GM21825 (cell line): ENCODE measurements around the gene PTPRZ1.

ENCODE experiments used
- ATAC-seq: cut with Tn5 transposase; IDR thresholded peaks from one replicate; pipeline ENCODE4 v1.9.1; 2021; ENCODE audit warnings: mild to moderate bottlenecking, moderate library complexity; ENCODE audit not compliant: unreplicated experiment

PTPRZ1 gene

DNA sequence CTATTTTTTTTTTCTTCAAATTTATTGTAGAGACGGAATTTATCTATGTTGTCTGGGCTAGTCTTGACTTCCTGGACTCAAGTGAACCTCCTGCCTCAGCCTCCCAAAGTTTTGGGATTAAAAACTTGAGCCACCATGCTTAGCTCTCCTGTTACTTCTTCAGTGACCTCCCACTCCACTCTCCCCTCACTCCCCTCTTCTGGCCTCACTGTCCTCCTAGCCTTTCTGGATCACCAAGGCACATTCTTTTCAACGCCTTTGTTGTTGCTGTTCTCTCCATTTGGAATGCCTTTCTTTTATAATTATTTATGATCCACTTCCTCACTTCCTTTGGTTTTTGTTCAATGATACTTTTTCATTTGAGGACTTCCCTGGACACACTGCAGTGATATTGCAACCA, 17.9 kb downstream of the PTPRZ1 start:
- ATAC-seq = no peak

DNA sequence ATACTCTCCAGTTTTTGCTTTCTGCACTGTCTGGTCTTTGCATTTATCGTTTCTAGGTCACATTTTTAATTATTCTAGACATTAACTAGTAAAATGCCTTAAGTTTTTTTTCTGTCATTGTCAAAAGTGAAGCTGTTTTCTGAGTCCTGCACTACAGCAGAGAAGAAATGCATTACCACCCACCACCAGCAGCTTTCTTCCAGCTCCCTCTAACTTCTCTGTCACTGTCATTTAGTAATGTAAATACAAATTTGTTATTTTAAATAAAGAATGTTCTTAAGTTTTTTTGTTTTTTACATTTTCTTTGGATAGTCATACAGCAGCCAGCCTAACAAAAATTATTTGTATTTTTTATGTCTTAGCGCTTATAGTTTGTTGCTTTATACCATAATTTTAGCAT, 18.8 kb downstream of the PTPRZ1 start:
- no peak for ATAC-seq

DNA sequence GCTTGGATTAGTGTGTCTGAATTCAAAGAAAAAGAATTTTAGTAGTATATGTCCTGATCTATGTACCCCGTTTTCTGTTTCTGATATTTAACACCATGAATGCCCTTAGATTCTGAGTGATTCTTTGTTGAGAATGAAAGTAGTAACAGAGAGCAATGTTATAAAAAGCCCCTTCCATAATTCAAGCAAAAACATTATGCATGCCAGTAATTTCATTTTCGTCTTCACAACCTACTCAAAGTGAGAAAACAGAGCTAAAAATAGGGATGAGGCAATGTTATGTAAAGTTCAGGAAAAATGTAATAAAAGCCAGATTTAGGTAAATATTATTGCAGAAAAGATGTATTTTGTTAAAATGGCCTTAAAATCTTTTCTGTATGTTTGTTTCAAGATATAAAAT, 28.1 kb downstream of the PTPRZ1 start:
- ATAC-seq = peak; percentile 76

DNA sequence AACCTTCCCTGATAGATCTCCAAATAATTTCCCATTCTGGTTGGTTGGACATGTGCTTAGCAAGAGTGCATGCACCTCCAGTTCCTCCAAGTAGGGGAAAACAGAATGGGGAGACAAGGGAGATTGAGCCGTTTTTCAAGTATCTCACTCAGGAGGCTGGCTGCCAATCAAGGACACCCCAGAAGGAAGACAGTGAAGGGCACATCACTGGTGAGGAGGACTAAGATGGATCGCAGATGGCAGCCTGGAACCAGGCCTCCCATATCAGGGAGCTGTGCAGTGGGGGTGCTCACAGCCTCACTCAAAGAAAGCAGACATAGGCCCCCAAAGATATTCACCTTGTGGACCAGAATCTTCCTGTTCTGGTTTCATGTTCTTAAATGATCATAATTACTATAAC, 31.2 kb downstream of the PTPRZ1 start:
- ATAC-seq = no peak

DNA sequence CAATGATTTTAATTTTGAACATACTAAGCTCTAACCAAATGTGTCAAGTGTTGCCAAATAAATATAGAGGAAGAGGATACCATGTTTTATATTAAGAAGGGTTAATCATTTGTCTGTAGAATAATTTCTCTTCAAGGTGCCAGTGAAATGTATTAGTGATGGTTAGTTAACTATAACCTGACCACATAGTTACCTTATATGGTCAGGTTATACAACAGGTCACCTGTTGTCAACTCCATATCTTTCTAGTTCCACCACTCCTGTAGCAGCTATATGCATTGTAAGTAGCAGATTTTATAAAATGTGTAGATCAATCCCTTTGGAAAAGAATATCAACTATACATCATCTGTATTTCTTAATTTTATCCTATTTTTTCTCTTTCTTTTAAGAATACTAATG, 35.1 kb downstream of the PTPRZ1 start:
- ATAC-seq = no peak

DNA sequence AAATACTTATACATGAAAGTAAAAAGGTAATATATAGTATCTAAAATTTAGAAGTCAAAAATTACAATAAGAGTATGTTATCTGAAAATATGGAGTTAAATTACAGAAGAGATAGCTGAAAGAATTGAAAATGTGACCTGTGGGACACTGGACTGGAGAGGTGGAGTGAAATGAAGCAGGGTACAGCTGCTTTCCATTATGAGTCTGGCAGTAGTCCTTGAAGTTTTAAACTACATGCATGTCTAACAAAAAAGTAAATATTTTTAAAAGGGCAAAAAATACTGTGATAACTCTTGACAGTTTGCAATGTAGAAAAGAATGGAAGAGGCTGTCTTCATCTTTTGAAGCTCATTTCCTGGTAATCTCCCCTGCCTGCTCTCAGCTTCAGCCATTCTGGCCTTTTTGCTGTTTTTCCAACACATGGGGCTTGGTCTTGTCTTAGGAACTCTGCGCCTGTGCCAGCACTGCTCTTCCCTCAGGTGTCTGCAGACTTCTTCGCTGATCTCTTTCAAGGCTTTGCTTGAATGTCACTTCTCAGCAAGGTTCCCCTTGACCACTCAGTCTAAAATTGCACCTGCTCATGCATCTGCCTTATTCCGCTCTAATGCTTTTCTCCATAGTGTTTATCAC, 36.9 kb downstream of the PTPRZ1 start:
- no peak for ATAC-seq

DNA sequence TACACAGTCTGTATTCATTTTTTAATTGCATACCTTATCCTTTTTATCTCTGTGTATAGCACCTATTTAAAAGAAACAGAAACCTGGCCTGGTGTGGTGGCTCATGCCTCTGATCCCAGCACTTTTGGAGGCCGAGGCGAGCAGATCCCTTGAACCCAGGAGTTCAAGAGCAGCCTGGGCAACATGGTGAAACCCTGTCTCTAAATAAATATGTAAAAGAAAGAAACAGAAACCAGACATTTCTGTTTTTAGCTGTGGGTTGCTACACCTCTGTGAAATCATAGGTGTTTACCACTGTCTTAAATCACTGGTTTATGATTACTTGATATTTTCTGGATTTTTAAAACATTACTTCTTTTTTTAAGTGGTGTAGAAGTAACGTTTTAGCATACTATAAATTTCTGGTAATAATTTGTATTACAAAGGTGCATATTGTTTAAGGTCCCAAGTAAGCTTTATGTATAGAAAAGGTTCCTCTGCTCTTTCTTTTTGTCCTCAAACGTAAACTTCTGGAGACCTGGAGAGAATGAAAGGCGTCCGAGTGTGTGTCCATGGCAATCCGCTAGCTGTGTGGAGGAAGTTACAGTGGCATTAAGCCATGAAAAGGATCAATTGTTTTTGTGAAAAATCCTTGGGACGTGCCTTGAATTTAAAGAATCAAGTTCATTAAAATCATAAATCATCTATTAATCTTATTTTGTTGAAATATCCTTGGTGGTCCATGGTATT, 41.1 kb downstream of the PTPRZ1 start:
- ATAC-seq = no peak

DNA sequence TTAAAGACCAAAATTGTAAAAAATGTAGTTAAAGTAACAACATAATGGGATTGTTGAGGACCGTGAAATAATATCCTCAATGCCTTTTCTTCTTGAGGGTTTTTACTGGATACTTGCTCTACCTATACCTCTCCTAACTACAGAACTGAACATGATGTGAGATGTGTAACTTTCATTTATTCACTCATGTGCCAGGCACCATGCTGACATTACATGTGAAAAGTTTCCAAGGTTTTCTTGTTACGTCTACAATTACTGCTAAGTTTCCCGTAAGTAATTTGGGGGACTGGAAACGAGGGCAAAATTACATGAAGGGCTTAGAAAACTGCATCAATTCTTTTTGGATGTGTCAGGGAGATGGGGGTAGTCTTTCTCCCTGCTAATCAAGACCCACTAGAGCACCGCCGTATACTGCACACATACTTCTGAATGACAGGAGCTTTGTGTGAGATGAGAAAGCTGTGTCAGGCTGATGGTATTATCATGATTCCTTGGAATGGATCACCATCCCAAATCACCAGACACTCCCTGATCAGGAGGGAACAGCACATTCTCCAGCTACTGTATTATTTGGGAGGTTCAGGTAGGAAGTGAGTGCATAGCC, 41.8 kb downstream of the PTPRZ1 start:
- ATAC-seq = no peak

DNA sequence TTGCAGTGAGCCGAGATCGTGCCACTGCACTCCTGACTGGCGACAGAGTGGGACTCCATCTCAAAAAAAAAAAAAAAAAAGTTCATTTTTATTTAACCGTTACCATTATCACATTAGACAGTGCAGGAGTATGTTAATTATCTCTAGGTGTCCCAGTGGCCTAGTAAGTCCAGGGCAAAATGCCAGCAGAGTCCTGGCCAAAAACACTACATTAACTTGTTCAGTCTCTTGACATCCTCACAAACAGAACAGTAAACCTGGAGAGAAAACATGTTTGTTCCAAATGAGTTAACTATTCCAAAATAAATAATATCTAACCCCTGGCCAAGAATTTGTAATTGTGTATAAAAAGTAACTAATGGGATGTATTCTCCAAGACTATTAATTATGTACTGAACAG, 43.2 kb downstream of the PTPRZ1 start:
- no peak for ATAC-seq

DNA sequence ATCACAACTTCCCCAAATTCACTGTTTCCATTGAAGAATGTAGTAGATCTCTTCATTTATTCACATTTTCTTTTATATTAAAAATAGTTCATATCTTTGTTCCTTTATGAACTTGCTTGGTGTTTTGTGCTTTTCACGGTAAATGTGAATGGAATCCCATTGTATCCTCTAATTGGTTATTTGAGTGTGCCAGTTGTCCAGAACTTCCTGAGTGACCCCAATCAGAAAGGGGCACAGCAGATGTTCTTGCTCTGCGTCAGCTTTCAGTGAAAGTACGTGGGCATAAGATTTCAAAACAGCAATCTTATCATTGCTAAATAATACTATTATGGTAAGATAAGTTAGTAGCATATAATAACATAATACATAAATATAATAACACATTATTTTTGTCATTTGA, 47.0 kb downstream of the PTPRZ1 start:
- no peak for ATAC-seq

DNA sequence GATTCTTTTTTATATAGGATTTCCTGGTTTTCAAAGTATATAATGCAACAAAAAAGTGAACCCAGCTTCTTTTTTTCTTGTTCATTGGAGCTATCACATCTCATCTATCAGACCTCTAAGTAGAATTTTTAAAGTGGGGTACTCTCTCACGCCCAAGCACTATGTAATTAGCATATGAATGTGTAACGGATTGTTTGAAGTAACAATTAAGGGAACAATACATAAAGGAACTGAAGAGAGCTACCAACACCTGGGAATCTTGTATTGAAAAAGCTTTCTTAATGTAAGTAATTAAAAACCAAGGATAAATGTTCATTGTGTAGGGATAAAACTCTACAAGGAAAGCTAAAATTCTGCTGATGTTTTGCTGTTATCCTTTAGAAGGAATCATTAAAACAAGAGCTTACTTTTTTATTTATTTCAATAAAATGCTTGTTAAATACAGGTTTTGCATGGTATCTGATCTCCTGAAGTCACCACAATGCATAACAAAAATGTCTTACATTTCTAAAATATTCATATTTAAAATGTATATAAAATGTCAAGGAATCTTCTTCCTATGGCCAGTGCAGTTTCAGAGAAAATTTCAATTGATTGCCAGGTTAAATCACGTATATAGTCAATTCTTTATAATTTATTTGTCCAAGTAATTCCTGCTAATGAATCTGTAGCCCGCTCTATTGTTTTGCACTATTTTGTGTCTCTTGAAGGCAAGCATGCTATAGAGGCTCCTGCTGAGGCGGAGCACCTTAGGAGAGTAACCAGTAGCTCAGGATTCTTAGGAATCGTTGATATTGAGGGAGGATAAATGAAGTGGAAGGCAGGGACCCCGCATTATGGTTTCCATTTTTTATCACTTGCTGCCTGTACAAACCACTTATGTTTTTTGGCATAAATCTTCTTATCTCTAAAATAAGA, 51.6 kb downstream of the PTPRZ1 start:
- no peak for ATAC-seq

DNA sequence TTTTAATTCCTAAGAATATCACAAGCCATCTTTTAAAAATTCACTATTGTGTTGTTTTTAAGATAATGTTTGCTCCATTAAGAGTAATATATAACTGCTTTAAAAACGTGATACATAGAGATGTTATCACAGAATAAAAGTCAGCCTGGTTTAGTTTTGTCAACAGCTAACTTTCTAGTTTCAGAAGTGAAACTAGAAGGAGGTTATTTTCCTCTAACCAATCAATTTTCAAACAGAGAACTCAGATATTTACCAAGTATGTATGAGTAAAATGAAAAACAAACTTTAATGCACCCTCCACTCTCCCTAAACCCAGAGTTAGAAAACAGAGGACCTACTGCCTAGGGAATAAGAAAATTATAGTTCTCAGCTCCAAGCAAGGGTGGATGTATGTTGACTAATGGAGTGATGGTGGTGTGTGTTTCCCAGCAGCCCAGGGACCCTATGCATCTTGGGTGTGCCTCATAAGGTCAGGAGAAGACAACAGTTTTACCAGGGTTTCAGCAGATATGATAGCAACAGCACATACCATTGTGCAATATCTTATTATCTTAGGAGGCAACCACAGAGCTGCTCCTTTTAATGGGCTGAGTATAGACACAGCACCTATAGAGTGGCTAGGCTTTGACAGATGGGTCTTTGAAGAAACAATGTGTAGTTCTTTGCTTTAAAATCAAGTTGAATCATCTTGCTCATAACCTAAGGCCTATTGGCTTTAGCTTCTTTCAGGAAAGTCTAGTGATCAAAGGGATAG, 58.4 kb downstream of the PTPRZ1 start:
- ATAC-seq = no peak

DNA sequence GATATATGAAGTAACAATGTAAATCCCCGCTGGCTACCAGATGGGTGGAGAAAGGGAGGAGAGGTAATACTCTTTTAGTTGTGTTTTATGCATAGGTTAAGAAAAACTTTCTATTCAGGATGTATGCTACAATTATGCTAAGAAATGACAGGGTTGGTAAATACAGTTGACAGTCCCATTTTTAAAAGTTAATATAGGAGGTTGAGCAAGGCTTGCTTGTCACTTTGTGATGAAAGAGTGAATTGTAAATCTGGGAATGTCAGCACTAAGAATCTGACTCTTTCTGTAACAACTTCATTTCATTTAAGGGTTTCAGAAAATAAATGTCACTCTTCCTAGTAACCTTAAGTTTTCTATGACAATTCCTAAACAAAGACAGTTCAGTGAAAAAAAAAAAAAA, 59.8 kb downstream of the PTPRZ1 start:
- no peak for ATAC-seq

DNA sequence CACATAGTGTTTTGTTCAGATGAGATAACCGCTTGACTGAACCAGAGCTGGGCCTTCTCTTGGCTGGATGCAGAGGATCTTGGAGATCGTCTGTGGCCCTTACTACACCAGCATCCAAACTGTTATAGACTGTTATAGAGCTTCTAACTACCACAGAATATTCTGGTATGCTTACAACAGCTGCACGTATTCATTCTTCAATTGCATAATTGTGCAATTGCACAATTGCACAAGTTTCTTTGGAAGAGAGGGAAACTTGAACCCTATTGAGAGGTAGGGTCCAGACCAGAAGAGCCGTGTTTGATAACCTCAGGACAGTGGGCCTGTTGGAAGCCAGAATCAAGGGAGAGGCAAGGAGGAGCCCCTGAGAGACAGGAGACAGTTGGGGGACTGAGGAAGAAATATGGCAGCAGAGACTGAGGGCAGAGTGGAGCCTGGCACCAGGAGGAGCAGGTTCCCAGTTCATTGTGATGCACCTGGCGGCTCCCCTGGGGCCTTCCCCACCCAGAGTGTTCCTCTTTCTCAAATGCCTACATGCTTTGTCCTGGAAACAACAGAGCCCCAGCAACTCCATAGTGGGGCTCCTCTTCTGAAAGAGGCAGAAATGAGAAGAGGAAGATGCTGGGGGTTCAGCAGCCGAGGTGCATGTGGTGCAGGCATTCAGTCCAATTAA, 64.1 kb downstream of the PTPRZ1 start:
- ATAC-seq = no peak

DNA sequence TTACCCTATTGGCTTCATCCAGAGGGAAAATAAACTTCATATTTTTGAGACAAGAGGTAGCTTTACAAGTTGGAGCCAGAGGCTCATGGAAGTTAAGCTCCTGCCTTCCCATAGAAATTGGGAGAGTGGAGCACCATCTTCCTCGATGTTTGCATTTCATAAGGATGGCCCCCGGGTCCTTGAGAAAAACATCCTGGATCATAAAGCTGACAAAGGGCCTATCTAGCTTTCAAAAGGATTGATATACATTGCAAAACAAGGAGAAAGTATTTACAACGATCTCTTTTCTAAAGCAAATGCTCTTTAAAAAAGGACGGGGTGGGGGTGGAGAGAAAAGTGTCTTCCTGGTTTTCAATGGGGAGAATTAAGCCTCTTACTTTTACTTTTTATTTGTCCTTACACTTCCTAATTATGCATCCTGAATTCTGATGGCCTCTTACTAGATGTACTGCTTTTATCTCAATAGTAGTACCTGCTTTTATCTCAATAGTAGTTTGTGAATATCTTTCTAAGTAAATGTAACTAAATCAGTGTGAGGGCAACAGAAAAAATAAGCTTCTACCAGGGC, 65.6 kb downstream of the PTPRZ1 start:
- ATAC-seq = no peak

DNA sequence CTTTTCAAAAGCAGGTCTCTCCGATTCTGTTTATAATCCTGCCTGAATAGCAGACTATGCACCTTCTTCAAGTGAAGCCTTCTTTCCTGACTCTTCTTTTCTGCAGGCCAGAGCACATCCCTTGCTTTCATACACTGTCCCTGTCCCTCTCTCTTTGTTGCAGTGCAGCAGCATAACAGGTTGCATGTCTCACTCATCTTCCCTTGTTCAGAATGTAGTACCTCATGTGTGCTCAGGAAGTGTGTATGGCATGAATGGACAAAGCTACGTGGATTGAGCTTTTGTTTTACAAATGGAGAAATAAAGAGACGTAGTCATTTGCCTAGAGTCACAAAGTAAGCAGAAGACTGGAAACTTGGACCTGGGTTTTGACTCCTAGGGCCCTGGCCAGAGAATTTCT, 68.0 kb downstream of the PTPRZ1 start:
- ATAC-seq = no peak

DNA sequence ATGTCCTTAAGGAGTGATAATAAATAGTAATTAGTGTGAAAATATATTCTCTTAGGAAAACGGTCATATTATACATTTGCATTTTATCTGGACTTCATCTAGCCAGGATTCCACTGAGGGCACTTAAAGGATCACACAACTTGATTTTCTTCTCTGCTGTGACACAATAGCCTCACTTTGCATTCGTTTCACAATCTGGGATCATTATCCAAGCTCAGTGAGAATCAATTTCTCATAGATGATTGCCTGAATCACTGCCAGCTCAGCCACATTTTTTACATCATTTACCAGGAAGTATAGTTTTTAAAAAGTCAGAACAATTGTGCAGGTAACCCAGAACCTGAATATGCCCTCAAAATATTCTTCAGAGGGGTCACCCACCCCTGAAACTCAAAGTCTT, 68.9 kb downstream of the PTPRZ1 start:
- ATAC-seq = no peak

DNA sequence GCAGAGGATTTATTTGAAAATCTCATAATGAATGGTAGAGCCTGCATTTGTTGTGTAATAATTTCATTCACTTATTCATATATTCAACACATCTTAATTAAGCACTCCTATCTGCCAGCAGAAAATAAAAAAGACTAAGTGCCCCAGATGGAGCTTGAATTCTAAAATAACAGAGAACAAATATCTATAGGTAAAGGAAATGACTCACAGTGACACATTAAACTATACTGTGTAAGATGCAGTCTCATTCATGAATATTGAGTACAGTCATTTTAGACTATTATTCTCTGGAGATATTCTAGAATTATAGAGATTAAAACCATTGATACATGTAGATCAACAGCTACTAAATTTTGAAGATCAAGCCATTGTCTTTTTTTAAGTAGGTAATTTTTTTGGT, 72.1 kb downstream of the PTPRZ1 start:
- no peak for ATAC-seq

DNA sequence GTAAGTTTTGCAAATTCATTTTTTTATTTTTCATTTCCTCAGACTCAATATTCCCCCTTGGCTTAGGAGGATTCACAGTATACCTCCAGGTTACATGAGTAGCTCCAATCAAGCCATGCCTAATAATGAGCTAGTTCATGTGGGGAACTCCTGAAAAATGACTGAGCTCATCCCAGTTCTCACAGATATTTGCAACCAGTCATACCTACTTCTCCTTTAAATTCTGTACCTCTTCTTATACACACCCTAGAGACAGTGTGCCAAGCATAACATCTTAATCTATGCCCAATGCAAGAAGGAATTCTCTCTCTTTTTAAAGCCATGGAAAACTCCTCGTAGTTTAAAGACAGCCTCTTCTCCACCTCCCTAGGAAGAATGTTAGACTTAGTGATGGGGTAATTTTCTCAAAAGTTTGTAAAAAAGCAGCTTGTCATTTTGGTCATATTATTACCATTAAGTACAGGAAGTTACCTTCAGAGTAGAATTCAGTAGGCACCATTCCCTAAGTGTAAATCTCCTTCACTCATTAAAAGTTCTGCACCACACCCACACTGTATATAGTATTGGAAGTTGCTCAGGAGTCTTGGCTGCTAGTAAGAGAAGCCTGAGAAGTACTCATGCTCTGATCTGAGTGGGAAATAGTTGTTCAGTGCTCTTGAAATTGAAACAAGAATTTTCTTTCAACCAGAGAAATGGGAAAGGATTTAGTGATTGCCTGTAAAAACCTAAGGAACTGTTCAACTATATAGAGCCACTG, 72.7 kb downstream of the PTPRZ1 start:
- no peak for ATAC-seq
